Fibroblast of lung (primary cell): Measurements from ENCODE around the gene GTF2A1L.
"Not testable (repeated sequence)": the region's sequence is repeated elsewhere in the genome, so short reads cannot be mapped to it uniquely, and the experiment has no call there.

ENCODE experiments used
- CTCF ChIP-seq, 2 donors: IDR thresholded peaks in 1 of 2; conservative IDR thresholded peaks in 1 of 2; 1 replicate in 1 of 2; 2 replicates in 1 of 2; pipeline ENCODE4 v1.5.1; 2011 to 2012; ENCODE audit warnings: low read length in 2 of 2, control low read depth in 1 of 2, inconsistent platforms in 1 of 2, low read depth in 1 of 2, mild to moderate bottlenecking in 1 of 2
- EZH2 ChIP-seq: IDR thresholded peaks from 2 replicates; pipeline ENCODE4 v1.5.1; 2012; ENCODE audit warnings: low read length, control low read depth, mild to moderate bottlenecking; ENCODE audit errors: missing control alignments

GRCh38 chr2:48614581-48614980, 3.1 kb upstream of the GTF2A1L start:
- TF ChIP-seq CTCF (conservative IDR thresholded peaks at IDR 0.05 in 1 of 2, IDR thresholded peaks at IDR 0.05 in 1 of 2; ENCODE audit: low read depth in 1 of 2, low read length in 2 of 2); EZH2: not testable (repeated sequence)
